HL-60/S4 treated with phorbol 12-myristate 13-acetate at 8.2 ng/mL for 4 days and 3 days (cell line): ENCODE results near the gene PBOV1.

Experiments
- in situ Hi-C: fragments of 300-500 bp; cut with MboI; formaldehyde crosslinking; loops from 2 replicates; pipeline ENCODE4 v1.15.0; 2022; ENCODE audit warnings: low sequenced_read_pairs

The PBOV1 gene

DNA sequence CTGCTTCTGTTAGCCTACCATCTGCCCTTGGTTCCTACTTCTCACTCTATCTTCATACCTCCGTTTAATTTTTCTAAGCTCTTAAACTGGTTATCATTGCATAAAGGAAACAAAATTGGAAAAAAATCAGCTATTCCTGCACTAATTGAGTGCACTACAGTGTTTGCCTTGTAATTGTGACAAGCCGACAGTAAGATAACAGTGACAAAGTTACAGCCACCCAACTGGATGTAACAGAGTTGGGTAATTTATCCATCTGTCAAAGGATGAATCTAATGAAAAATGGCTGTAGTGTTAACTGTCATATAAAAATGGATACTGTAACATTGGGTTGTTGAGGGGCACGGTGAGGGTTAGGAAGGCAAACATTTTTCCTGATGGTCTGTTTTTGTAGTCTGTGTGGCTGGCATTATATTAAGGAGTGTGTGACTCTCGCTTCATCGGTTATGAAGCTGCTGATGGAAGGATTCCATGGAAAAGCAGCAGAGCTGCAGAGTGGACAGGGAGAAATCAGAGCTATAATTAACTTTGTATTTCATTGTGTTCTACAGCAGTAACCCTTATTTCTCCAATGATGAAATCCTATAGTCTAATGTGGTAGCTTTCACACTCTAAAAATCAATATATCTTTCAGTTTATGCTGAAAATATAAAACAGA, 12.7 kb downstream of the PBOV1 start:
- in situ Hi-C loops, result no loop called here

DNA sequence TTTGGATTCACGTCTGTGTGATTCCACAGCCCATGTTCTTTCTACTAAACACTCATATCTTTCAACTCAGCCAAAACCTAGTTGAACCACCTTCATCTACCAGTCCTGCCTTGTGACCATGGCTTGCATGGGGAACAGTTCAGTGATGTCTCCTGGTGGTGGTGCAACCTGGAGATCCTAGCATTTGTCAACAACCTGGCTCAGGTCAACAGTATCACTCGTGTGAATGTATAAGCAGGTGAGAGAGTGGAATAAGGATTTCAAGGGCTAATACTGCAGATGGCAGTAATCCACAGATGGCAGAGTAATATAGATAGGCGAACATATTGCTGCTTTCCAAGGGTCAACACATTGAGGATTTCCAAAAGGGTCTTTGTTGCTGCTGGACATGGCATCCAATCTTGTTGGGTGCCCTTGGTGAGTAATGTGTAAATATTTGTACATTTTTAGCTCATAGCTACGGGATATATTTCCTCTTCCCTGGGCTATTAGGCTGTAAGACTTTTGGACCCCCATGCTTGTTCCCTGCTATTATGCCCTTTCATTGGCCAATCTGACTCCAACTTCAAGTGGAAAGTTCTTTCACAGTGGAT, 13.4 kb downstream of the PBOV1 start:
- in situ Hi-C loops, result no loop called here

DNA sequence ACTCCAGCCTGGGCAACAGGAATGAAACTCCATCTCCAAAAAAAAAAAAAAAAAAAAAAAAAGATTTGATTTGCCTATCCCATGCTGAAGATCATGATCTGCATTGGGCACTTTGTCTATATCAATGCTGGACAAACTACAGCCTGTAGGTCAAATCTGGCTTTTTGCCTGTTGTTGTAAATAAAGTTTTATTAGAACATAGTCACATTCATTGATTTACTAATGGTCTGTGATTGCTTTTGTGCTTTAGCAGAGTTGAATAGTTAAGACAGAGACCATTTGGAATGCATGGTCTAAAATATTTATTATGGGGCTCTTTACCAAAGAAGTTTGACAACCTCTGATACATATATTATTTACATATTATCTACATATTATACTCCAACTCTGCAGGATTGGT, 14.0 kb downstream of the PBOV1 start:
- in situ Hi-C loops, result no loop called here

DNA sequence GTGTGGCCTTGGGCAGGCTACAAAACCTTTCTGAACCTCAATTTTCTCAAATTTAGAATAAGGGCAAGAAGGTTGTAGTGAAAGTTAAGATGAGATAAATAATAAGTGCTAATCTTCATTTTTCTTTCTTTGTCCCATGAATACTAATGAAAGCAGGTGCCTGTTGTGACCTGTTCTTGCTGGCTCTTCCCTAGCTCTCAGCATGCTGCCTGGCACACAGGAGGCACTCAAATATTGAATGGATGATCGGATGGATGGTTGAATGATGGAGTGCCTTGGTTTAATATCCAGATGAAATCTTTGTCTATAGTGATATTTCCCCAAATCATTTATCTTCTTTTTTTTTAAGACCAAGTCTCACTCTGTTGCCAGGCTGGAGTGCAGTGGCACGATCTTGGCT, 15.0 kb downstream of the PBOV1 start:
- in situ Hi-C loops, result no loop called here

DNA sequence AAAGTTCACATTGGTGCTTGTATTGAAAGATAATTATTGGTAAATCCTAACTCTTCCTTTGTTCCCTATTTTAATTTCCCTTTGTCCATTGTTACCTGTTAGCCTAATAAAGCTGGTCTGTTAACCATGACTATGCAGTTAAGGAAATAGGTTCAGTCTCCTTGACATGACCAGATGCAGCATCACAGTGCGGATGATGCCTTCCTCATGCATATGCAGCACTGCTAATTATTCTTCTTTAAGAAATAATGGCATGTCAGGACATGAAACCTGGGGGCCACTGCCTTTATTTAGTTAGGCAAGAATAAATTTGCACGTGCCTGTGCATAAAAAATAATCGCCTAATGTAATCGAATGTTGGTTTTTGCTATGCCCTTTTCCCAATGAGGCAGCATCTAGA, 16.5 kb downstream of the PBOV1 start:
- in situ Hi-C loops, result no loop called here

- in situ Hi-C loops, result no loop called here
Observed at GRCh38 chr6:138198430-138199091, 19.7 kb downstream of the PBOV1 start.

GRCh38 chr6:138197570-138197969, 20.7 kb downstream of the PBOV1 start:
- in situ Hi-C loops, result no loop called here

GRCh38 chr6:138196122-138196738, 22.1 kb downstream of the PBOV1 start:
- in situ Hi-C loops, result no loop called here

- in situ Hi-C loops, result no loop called here
Observed at GRCh38 chr6:138194287-138194686, 24.0 kb downstream of the PBOV1 start.

- in situ Hi-C loops, result no loop called here
Observed at GRCh38 chr6:138188278-138188941, 29.9 kb downstream of the PBOV1 start.

GRCh38 chr6:138187156-138187555, 31.1 kb downstream of the PBOV1 start:
- in situ Hi-C loops, result no loop called here

- in situ Hi-C loops, result no loop called here
Observed at GRCh38 chr6:138184230-138184629, 34.1 kb downstream of the PBOV1 start.

DNA sequence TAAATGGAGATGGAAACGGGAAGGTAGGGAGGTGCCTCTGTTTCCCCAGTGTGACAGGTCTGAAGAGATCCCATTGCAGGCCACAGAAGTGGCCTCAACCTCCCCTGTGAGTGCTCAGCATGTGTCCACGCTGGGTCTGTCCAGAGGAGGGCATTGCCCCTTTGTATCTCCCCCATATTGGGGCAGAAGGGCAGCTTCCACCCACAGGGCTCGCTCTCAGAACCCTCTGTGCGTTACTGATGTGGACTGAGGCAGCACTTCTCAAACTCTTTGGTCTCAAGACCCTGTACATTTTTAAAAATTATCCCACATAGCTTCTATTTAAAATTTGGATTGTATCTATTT, 34.5 kb downstream of the PBOV1 start:
- in situ Hi-C loops, result no loop called here

GRCh38 chr6:138182939-138183789, 35.1 kb downstream of the PBOV1 start:
- in situ Hi-C loops, result no loop called here

DNA sequence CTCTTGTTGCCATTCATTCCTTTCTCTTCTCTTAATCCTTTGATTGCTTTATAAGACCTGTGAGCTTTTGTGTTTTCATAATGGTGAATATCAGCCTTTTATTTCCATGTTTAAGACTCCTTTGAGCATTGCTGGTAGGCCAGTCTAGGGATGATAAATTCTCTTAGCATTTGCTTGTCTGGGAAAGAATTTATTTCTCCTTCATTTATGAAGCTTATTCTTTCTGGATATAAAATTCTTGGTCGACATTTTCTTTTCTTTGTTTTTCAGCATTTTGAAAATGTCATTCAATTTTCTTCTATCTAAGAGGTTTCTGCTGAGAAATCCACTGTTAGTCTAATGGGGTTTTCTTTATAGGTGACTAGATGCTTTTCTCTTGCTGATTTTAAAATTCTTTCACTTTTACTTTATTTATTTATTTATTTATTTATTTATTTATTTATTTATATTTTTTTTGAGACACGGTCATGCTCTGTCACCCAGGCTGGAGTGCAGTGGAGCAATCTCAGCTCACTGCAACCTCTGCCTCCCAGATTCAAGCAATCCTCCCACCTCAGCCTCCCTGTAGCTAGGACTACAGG, 41.5 kb downstream of the PBOV1 start:
- in situ Hi-C loops, result no loop called here

GRCh38 chr6:138175596-138175995, 42.7 kb downstream of the PBOV1 start:
- in situ Hi-C loops, result no loop called here
